C4-2B (cell line): ENCODE measurements around the gene GPR62.
A peak's percentile ranks its signal among the peaks of the same experiment; 100 is the strongest.

Experiments used
- H3K27ac ChIP-seq: fragments of 450-650 bp; 2 replicates; pipeline ENCODE4 v1.5.1; 2017
- CTCF ChIP-seq: fragments of 450-650 bp; conservative IDR thresholded peaks from 2 replicates; pipeline ENCODE4 v1.5.1; 2017; ENCODE audit warnings: mild to moderate bottlenecking
- ZFX ChIP-seq: fragments of 450-650 bp; IDR thresholded peaks from 2 replicates; pipeline ENCODE4 v1.6.1; 2017

GPR62 gene

GRCh38 chr3:51941463-51941797 lies 13.8 kb upstream of the GPR62 start:
- TF ChIP-seq CTCF = no peak
- TF ChIP-seq ZFX = no peak
- peak overlapping the region; percentile 81 for H3K27ac ChIP-seq

GRCh38 chr3:51941798-51942602 lies 13.2 kb upstream of the GPR62 start, which contains the start of the genes PARP3 and RRP9:
PARP3 (plus strand) TSS chr3:51942363; CDS start chr3:51943356, 993 bp downstream.
RRP9 (minus strand) TSS chr3:51941904; CDS start chr3:51941867, 37 bp downstream.
- peak within 1 kb of the TSS; percentile 81 for H3K27ac ChIP-seq
- peak; percentile 54; the same call in 1 of the 2 replicates for TF ChIP-seq ZFX
- TF ChIP-seq CTCF = peak; percentile 99

- TF ChIP-seq CTCF (no peak), ZFX (no peak; the same call in 1 of the 2 replicates)
- peak overlapping the region; percentile 81 for H3K27ac ChIP-seq
Observed at GRCh38 chr3:51942603-51943450, 12.4 kb upstream of the GPR62 start.

GRCh38 chr3:51943451-51944391 lies 11.5 kb upstream of the GPR62 start:
- H3K27ac ChIP-seq = no peak overlapping the region; the same call in 1 of the 2 replicates
- TF ChIP-seq ZFX (no peak), CTCF (no peak)

- no peak overlapping the region for H3K27ac ChIP-seq
- TF ChIP-seq ZFX = no peak
- TF ChIP-seq CTCF = no peak
Observed at GRCh38 chr3:51944451-51945021, 10.6 kb upstream of the GPR62 start.

- TF ChIP-seq ZFX (no peak), CTCF (no peak)
- H3K27ac ChIP-seq = no peak overlapping the region
Observed at GRCh38 chr3:51945031-51945840, 9.9 kb upstream of the GPR62 start.
